22Rv1 (cell line): ENCODE results near the gene KRTAP10-12.
"Not testable (repeated sequence)": the region's sequence is repeated elsewhere in the genome, so short reads cannot be mapped to it uniquely, and the experiment has no call there.

Experiments used
- H3K27ac ChIP-seq: fragments of 450-650 bp; 2 replicates; pipeline ENCODE4 v1.5.1; 2017
- ZFX ChIP-seq: fragments of 450-650 bp; IDR thresholded peaks from 2 replicates; pipeline ENCODE4 v1.6.1; 2017; ENCODE audit warnings: antibody characterized with exemption, borderline replicate concordance
- TF ChIP-seq, protein P1 (sequence below): fragments of 450-650 bp; IDR thresholded peaks from 2 replicates; pipeline ENCODE4 v1.5.1; 2017; ENCODE audit warnings: mild to moderate bottlenecking

Gene KRTAP10-12

DNA sequence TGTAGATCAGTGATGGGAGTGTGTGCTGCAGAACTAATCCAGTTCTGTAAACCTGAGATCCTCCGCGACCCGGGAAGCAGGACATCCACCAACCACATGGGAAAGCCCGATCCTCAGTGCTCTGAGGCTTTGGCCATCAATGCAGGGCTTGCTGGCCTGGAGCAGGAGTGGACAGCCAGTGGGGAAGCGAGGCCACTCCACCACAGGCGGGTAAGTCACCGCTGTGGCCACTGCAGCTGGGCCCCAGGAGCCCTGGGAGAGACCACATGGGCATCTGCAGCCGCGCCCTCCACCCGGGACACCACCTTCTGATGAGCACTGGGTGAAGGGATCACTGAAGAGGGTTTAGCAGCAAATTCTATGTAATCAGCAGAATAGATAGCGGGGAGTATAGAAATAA lies 15.8 kb upstream of the KRTAP10-12 start:
- TF ChIP-seq, protein P1, sequence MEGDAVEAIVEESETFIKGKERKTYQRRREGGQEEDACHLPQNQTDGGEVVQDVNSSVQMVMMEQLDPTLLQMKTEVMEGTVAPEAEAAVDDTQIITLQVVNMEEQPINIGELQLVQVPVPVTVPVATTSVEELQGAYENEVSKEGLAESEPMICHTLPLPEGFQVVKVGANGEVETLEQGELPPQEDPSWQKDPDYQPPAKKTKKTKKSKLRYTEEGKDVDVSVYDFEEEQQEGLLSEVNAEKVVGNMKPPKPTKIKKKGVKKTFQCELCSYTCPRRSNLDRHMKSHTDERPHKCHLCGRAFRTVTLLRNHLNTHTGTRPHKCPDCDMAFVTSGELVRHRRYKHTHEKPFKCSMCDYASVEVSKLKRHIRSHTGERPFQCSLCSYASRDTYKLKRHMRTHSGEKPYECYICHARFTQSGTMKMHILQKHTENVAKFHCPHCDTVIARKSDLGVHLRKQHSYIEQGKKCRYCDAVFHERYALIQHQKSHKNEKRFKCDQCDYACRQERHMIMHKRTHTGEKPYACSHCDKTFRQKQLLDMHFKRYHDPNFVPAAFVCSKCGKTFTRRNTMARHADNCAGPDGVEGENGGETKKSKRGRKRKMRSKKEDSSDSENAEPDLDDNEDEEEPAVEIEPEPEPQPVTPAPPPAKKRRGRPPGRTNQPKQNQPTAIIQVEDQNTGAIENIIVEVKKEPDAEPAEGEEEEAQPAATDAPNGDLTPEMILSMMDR, result no peak
- no peak for TF ChIP-seq ZFX
- no peak overlapping the region for H3K27ac ChIP-seq

DNA sequence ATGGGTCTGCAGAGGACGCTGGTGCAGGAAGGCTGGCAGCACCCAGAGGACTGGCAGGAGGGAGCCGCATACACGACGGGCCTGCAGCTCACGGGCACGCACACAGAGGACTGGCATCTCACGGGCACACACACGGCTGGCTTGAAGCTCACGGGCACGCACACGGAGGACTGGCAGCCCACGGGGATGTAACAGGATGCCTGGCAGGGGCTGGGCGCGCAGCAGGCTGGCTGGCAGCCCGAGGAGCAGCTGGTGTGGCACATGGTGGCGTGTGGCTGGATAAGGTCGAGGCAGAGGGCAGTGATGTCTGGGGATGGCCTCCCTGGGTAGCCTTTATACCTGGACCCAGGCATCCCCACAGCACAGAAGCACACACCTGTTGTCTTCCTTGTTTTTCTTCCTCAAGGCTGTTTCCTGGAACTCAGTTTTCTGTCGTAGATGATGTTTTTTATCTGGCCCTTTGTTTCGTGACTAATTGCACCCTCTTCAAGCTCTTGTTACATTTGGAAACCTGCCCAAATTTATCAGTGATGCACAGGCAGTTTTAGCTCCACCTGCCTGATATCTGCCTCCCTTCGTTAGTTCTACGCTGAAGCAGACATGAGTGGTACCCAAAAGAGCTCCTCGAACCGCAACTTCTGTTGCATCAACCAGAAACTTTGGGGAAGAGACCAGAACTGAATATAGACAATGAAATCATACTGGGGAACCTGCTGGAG lies 15.0 kb upstream of the KRTAP10-12 start, which contains the start of gene KRTAP12-1:
Gene KRTAP12-1, minus strand, starts transcription at position 303 of the 719 bp plus-strand sequence. Its CDS starts 40 bp downstream, at position 263.
- H3K27ac ChIP-seq, result no peak within 1 kb of the TSS
- TF ChIP-seq, protein P1, result no peak
- TF ChIP-seq ZFX, result no peak

DNA sequence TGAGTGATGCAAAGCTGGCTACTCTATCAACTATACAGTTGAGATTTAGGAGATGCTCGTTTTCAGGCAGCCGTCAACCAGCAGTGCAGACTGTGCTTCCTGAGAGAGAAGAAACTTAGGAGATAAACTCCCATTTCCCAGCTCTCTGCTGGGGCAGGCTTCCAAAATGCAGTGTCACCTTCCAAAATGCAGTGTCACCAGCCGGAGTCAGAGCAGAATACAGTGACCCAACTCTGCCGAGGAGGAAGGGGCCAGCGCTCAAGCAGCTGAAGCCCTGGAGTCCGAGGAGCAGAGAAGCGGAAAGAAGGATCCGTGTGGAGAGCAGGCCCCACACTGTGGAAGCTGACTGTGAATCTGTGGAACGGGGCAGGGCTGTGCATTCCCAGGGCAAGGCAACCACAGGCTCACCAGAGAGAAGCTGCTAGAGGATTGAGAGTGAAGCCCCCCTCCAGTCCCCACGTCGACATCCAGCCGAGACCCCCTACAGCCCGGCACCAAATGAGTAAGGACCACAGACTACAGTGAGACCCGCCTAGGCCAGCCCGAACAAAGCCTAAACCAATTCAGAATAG lies 14.3 kb upstream of the KRTAP10-12 start:
- H3K27ac ChIP-seq, result no peak overlapping the region
- TF ChIP-seq, protein P1, result no peak
- no peak for TF ChIP-seq ZFX

DNA sequence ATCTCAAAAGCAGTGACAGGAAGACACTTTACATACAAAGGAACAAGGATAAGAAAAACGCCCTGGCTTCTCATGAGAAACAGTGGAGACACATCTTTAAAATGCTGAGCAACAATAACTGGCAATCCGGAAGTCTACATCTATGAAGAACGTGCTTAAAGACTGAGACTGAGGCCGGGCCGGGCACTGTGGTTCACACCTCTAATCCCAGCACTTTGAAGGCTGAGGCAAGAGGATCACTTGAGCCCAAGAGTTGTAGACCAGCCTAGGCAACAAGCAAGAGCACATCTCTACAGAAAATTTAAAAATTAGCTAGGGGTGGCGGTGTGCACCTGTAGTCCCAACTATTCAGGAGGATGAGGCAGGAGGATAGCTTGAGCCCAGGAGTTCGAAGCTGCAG lies 12.9 kb upstream of the KRTAP10-12 start:
- no peak overlapping the region for H3K27ac ChIP-seq
- TF ChIP-seq, protein P1, result no peak
- no peak for TF ChIP-seq ZFX

DNA sequence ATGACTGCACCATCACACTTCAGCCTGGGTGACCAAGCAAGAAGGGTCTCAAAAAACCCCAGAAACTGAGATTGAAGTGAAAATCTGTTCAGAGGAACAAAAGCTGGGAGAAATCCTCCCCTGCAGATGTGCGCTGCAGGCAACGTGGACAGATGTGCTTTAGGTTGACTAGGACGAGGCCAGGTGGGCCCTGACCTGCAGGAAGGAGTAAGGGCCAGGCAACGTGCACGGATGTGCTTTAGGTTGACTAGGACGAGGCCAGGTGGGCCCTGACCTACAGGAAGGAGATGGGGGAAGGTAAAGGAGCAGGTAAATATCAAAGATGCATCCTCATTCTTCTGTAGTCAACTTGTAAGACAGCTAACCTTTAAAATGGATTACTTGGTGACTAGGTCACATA lies 12.5 kb upstream of the KRTAP10-12 start:
- no peak overlapping the region for H3K27ac ChIP-seq
- TF ChIP-seq, protein P1, result no peak

DNA sequence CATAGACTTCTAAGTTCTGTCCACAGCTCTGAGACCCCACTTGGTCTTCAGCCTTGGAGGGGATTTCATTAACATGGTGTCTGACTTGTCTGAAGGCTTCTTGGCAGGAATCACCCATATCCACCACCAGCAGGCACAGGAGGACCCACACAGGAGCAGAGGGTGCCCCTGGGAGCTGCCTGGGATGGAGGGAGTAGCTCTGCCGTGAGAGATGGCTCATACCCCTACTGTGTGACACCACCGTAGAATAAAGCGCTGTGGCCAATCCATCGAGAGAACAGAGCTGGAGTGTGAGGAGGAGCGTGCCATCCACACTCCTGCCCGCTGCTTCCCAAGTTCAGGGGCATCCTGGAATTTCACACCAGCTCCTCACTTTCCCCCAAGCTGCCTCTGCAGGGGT lies 11.9 kb upstream of the KRTAP10-12 start:
- H3K27ac ChIP-seq, result not testable (repeated sequence)

DNA sequence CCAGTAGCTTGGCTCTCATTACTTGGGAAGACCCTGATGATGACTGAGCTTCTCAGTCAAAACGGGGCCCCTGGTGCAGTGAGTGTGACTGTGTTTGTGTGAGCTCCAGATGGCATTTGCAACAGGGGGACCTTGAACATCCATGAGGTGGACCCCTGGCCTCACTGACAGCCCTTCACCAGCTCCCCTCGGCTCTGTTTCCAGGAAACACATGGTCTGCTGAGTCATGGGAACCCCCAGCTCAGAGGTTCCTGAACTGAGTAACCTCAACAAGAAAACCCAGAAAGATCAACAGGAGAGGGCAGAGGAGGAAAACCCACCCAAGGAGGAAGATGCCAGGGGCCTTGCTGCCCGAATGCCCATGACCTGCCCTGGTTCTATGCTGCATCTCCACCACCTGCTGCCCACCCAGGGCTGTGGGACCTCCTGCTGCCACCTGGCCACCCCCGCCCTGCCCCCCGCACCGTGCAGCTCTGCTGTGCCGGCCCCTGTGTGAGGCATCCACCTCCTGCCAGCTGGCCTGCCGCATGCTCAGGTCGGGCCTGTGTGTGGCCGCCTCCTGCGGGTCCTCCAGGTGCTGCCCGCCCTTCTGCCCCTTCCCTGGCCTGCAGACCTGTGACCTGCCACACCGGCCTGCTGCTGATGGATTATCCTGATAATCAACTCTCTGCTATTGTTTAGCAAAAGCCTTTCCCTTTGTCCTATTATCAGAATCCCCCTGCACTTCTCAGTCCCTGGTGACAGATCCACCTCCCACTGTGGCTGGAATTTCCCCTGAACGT lies 10.8 kb upstream of the KRTAP10-12 start:
- no peak overlapping the region for H3K27ac ChIP-seq

More for the DNA sequence above, 10.8 kb upstream of the KRTAP10-12 start:
- no peak for TF ChIP-seq ZFX
- TF ChIP-seq, protein P1, result no peak
